UCSD-AML1 (cell line): ENCODE results near the gene OR10H2.
"Not testable (repeated sequence)": the region's sequence is repeated elsewhere in the genome, so short reads cannot be mapped to it uniquely, and the experiment has no call there.

ENCODE experiments used
- DNase-seq: peaks from one replicate; lab custom pipeline; 2025; ENCODE audit not compliant: unreplicated experiment; lab: John Stamatoyannopoulos, UW

The OR10H2 gene, protein sequence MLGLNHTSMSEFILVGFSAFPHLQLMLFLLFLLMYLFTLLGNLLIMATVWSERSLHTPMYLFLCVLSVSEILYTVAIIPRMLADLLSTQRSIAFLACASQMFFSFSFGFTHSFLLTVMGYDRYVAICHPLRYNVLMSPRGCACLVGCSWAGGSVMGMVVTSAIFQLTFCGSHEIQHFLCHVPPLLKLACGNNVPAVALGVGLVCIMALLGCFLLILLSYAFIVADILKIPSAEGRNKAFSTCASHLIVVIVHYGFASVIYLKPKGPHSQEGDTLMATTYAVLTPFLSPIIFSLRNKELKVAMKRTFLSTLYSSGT

DNA sequence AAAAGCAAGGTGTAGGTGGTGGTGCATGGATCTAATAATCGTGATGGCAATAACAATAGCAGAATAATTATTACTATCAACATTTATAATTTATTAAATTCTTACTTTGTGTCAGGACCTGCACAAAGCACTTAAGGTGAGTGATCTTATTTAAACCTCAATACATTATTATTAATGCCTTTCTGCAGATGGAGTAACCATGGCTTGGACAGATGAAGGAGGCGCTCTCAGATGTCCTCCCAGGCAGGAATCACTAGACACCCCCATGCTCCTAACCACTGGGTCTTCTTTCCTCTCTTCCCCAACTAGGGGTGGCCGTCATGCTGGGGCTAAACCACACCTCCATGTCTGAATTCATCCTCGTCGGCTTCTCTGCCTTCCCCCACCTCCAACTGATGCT lies at the start of gene OR10H2:
TSS of gene OR10H2 (plus strand) at position 301 of the 400 bp plus-strand sequence. CDS start at position 321, 20 bp downstream.
- no peak for DNase-seq

- no peak for DNase-seq
Measured at GRCh38 chr19:15679089-15679488, 48.7 kb upstream of the OR10H2 start.

GRCh38 chr19:15679865-15680264 lies 48.0 kb upstream of the OR10H2 start:
- not testable (repeated sequence) for DNase-seq

DNA sequence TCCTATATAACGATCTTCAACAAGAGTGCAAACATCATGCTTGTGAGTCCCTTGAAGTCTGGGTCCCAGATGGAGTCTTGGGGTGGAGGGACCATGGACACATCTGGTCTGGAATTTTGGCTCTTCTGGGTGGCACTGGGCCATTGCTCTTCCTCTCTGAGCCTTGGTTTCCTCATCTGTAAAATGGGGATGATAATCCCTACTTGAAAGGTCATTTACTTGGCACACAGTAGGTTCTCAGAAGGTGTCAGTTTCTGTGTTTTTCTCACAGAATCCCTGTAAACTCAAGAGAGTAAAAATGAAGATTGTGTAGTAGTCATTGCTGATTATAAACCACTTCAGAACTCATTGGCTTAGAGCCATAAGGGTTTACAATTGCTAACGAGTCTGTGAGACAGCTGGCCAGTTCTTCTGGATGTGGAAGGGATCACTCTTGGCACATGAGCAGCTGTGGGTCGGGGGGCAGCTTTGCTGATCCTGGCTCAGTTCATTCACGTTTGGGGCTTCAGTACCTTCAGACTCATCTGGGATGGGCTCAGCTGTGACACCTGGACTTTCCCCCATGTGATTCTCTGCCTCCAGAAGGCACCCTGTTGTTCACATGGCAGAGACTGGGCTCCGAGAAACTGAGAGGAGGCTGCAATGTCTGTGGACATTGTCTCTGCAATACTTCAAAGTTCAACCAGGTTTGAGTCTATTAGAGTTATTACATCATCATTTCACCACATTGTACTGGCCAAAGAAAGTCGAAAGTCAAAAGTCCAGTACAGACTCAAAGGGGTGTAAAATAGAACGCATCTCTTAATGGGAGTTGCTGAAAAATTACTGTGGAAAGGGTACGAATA lies 47.1 kb upstream of the OR10H2 start:
- no peak for DNase-seq

GRCh38 chr19:15683411-15683810 lies 44.4 kb upstream of the OR10H2 start:
- no peak for DNase-seq

DNA sequence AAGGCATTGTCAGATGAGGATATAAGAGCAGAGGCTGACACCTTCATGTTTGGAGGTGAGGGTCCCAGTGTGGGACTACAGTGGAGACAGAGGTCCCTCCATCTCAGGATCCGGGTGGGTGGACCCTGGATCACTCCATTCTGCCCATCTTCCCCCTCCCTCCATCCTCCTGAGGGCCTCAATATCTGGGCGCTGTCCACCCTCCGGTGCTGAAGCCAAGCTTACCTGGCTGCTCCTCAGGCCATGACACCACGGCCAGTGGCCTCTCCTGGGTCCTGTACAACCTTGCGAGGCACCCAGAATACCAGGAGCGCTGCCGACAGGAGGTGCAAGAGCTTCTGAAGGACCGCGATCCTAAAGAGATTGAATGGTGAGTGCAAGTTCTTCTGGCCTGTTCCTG lies 43.0 kb upstream of the OR10H2 start:
- no peak for DNase-seq

GRCh38 chr19:15696654-15697194 lies 31.1 kb upstream of the OR10H2 start:
- DNase-seq, result no peak

DNA sequence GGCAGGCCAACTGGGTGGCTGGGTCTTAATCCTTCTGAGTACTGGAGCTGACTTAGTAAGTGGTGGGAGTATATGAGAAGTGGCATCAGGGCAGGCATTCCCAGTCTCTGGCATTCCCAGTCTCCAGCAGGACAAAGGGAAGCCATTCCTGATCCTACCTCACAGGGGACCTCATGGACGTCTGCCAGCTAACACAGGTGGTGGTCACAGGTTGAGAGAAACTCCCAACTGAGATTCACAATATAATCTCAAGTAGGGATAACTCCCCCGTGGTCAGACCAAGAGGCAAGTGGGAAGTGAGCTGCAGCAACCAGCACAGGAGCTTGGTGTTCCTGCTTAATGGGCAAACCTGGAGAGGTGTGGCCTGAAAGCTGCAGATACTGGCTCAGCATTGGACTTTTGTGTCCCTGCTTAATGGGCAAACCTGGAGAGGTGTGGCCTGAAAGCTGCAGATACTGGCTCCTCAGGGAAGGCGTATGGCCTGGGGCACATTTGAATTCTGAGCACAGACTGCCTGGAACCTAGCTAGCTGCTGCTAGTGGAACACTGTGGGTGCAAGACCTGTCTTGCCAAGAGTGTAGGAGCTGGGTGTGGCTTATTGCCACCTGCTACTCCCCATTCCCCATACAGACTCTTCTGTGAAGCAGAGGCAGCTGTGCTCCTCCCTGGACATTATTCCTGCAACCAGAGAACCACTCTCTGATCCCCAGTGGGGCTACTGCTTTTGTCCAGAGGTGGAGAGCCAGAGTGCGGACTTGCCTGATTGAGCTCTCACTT lies 25.9 kb upstream of the OR10H2 start:
- DNase-seq, result no peak

DNA sequence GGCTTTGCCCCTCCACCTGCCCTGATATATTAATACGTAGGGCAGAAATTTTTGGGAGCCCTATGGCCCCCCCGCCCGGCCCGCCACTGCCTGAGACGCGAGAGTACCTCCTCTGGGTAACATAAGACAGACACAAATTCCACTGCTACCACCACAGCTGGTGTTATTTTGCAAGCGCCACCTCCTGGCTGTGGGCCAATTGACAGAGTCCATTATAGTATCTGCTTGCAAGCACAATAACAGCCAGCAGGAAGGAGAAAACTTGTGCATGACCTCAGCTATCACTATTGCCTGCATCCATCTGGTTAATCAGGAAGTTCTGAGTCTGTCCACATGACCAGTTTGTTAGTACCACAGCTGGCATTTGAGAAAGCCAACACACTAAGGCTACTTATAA lies 25.3 kb upstream of the OR10H2 start:
- DNase-seq, result peak; percentile 37

DNA sequence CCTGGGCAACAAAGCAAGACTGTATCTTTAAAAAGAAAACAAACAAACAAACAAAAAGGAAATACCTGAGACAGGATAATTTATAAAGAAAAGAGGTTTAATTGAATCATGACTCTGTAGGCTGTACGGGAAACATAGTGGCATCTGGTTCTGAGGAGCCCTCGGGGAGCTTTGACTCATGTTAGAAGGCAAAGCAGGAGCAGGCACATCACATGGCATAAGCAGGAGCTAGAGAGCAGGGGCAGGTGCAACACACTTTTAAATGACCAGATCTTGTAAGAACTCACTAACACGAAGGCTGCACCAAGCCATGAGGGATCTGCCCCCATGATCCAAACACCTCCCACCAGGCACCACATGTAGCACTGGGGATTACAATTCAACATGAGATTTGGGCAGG lies 13.2 kb upstream of the OR10H2 start:
- DNase-seq, result no peak

- DNase-seq, result no peak
Measured at GRCh38 chr19:15715642-15716041, 12.2 kb upstream of the OR10H2 start.

DNA sequence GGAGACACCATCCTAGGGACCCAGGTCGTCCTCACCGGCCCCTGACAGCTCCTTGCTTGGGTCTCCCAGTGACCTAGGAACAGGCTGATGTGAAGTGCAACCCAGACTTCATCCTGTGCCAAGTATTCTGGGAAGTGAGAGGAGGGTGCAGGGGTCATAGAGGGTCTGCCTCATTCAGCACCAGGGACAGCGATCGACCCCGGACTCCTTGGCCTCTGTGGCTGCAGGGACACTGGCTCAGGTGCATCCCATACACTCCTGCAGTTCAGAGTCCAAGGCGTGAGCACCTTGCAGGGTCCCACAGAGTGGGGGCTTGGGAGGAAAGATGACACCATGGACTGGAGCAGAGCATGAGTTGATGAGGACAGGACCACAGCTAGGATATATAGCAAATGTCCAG lies 10.0 kb upstream of the OR10H2 start:
- no peak for DNase-seq

DNA sequence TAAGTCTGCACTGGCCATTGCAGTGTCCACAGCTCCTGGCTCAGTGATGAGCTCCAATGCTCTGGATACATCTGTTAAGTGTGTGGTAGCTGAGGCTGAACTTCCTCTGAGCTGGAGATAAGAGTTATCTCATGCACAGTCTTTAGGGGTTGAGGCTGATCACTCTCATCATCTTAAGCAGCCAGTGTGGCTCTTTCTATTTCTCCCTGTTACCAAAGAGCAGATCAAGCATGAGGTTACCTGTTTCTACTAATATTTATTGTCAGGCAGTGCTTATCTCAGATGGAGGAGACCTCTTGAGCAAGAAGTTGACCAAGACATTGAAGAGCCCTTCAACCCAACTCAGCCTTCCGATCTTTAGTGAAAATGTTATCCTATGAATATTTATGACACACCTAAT lies 6.6 kb upstream of the OR10H2 start:
- DNase-seq, result no peak

- DNase-seq, result no peak
Measured at GRCh38 chr19:15722956-15723355, 4.9 kb upstream of the OR10H2 start.

GRCh38 chr19:15730538-15730937 lies 2.7 kb downstream of the OR10H2 start:
- DNase-seq, result no peak

- no peak for DNase-seq
Measured at GRCh38 chr19:15732388-15732787, 4.6 kb downstream of the OR10H2 start.

GRCh38 chr19:15733895-15734294 lies 6.1 kb downstream of the OR10H2 start:
- DNase-seq, result no peak

DNA sequence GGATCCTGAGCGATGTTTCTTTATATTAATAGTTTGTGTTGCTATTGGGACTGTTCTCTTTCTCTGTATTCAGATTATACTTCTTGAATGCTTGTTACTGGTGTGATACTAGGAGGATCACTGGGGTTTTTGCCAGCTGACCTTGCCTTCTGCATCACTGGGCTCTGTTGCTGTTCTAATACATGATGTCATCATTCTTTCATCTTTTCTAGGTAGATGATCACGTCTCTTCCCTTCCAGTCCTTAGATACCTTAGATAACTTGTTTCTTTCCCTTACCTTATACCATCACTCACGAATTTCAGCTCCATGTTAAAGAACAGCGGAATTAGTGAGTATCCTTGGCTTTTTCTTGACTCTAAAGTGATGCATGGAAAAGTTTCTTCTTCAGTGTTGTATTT lies 9.9 kb downstream of the OR10H2 start, which contains the start of gene OR10H3:
TSS of gene OR10H3 (plus strand) at position 264 of the 400 bp plus-strand sequence. CDS start 3,408 bp downstream, outside the sequence.
- no peak for DNase-seq

DNA sequence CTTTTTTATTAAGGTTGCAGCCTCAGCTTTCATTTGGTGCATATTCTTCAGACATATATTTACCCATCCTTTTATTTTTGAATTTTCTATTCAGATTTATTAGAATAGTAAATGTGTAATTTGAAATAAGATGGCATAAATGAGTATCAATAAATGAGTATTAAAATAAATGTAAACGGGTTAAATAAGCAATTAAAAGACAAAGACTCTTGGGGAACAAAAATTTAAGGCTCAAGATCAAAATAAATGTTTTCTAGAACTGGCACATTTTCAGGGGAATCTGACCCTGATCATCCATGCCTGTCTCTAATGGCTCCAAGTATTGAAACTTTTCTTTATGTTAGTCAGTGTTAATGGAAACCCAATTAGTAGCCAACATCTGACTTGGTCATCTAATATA lies 13.0 kb downstream of the OR10H2 start:
- DNase-seq, result no peak

GRCh38 chr19:15748239-15748638 lies 20.4 kb downstream of the OR10H2 start:
- DNase-seq, result no peak

DNA sequence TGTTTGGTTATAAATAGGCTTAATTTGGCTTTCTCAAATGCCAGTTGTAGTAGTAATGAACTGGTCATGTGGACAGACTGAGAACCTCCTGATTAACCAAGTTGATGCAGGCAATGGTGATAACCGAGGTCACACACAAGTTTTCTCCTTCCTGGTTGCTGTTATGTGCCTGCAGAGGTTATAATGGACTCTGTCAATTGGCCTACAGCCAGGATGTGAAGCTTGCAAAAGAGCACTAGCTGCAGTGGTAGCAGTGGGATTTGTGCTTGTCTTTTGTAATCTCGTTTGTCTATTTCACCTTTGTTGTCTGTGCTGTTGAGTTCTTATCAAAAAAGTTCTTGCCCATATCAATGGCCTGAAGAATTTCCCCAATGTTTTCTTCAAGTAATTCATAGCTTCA lies 30.6 kb downstream of the OR10H2 start:
- DNase-seq, result no peak
